Adrenal gland (tissue), 12 donors: ENCODE results near the gene SLC5A10. TPM values are rescaled to one million over a fixed set of nuclear protein-coding genes. Genes with fewer than 3 reads are reported as not detected.

ENCODE experiments used
- DNase-seq, 7 donors: peaks; one replicate each; pipeline ENCODE4 v3.0.0-alpha.2; 2019 to 2020
- H3K27ac ChIP-seq, 5 donors: fragments of 200-600 bp; sonication (generic) in 4 of 5; 1 replicate in 3 of 5; 2 replicates in 2 of 5; pipeline versions ENCODE4 v1.5.1 to v1.8.0; 2016 to 2020; ENCODE audit warnings: mild to moderate bottlenecking in 1 of 5
- H3K27me3 ChIP-seq: fragments of 200-600 bp; 2 replicates; pipeline ENCODE4 v1.8.0; 2021
- H3K36me3 ChIP-seq, 2 donors: fragments of 200-600 bp; replicated peaks in 1 of 2; 1 replicate in 1 of 2; 2 replicates in 1 of 2; pipeline versions ENCODE4 v1.5.1 to v1.8.0; 2018 to 2022
- H3K4me1 ChIP-seq, 2 donors: fragments of 200-600 bp; replicated peaks in 1 of 2; 1 replicate in 1 of 2; 2 replicates in 1 of 2; pipeline versions ENCODE4 v1.5.1 to v1.8.0; 2018 to 2021
- H3K4me3 ChIP-seq, 4 donors: fragments of 200-600 bp; sonication (generic) in 3 of 4; one replicate each; pipeline ENCODE4 v1.5.1; 2016 to 2018
- H3K9me3 ChIP-seq, 3 donors: fragments of 200-600 bp; sonication (generic) in 1 of 3; replicated peaks in 1 of 3; 1 replicate in 2 of 3; 2 replicates in 1 of 3; pipeline versions ENCODE4 v1.5.1 to v1.8.0; 2016 to 2021
- POLR2A ChIP-seq, 2 donors: fragments of 450-650 bp; IDR thresholded peaks; one replicate each; pipeline ENCODE4 v1.6.1; 2017; ENCODE audit warnings: antibody characterized with exemption in 2 of 2, mild to moderate bottlenecking in 2 of 2, moderate library complexity in 1 of 2
- WGBS, 4 donors: extraction: QIAGEN DNeasy Blood & Tissue Kit in 2 of 4; methylation state at CpG; one replicate each; pipeline versions ENCODE4 v1.1.5 to v1.1.7; 2013 to 2017; 5-methylcytosine and 5-hydroxymethylcytosine counted together
- intact Hi-C, 2 donors: fragments of 100-400 bp; cut with DNase I; formaldehyde crosslinking; loops; one replicate each; pipeline versions ENCODE4 v1.14.1 to v1.15.0; 2022 to 2023
- polyA plus RNA-seq, 3 donors: library from polyadenylated mRNA; stranded (reverse); fragments of 200-250 nt in 2 of 3; fragments of 350-450 nt in 1 of 3; fragmentation: Illumina TruSeq in 1 of 3; extraction: RNeasy Lipid Tissue Mini Kit (QIAGEN cat#74804) in 1 of 3; gene quantifications; one replicate each; pipeline ENCODE4 v1.2.3, GENCODE V29; 2013 to 2014
- total RNA-seq, 9 donors: library from RNA; depleted of rRNA in 4 of 9; stranded (reverse); fragments of >200 nt in 4 of 9; fragments of 120-200 nt in 1 of 9; fragmentation: NEBNext Ultra II Directional in 1 of 9; extraction: Animal tissue kit (Norgen Biotek cat#: 25700) in 1 of 9; gene quantifications; one replicate each; pipeline versions ENCODE4 v1.1.0 to v1.2.4, GENCODE V29; 2013 to 2023
- TF ChIP-seq, protein P1 (sequence below), 6 experiments: fragments of 450-650 bp in 4 of 6; fragments of 200-600 bp in 2 of 6; sonication (generic) in 1 of 6; IDR thresholded peaks; 1 replicate in 5 of 6; 2 replicates in 1 of 6; pipeline versions ENCODE4 v1.5.1 to v1.8.0; 2016 to 2021; ENCODE audit warnings: antibody characterized with exemption in 6 of 6, mild to moderate bottlenecking in 2 of 6, moderate library complexity in 1 of 6
- donor health status: healthy with polysubstance abuse.
- donor health status: Bipolar disorder and iron deficiency.
- donor health status: DM: yes; HTN: yes; CAD: no.
- donor health status: DM: no; HTN: no; CAD: no.
- donor health status: DM: no; HTN: no; CAD: no.
- donor health status: DM: yes; HTN: yes; CAD: no.

SLC5A10 gene
- total and polyA plus RNA-seq, 12 donors: 0.16 to 0.94 (median 0.22) TPM; not detected in 8

DNA sequence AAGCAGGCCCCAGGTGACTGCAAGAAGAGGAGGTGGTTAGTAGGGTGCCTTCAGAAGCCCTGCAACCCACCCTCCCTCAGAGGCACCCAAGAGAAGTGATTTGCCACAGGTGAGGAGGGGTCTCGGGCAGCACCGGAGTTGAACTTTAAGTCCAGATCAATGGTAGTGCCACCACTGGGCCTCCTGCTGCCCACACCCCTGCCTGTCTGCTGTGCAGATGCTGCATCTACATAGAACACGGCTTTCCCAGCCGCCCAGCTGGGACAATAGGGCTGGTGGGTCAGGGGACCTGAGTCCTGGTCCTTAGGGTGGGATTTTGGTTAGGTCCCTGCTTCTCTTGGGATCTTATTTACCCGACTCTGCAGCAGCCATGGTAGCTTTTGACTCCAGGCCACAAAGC, 70.2 kb downstream of the SLC5A10 start:
- H3K36me3 ChIP-seq: no peaks in the 10 kb centered on the region
- TF ChIP-seq POLR2A (IDR thresholded peaks at IDR 0.05): no peak
- TF ChIP-seq, protein P1, sequence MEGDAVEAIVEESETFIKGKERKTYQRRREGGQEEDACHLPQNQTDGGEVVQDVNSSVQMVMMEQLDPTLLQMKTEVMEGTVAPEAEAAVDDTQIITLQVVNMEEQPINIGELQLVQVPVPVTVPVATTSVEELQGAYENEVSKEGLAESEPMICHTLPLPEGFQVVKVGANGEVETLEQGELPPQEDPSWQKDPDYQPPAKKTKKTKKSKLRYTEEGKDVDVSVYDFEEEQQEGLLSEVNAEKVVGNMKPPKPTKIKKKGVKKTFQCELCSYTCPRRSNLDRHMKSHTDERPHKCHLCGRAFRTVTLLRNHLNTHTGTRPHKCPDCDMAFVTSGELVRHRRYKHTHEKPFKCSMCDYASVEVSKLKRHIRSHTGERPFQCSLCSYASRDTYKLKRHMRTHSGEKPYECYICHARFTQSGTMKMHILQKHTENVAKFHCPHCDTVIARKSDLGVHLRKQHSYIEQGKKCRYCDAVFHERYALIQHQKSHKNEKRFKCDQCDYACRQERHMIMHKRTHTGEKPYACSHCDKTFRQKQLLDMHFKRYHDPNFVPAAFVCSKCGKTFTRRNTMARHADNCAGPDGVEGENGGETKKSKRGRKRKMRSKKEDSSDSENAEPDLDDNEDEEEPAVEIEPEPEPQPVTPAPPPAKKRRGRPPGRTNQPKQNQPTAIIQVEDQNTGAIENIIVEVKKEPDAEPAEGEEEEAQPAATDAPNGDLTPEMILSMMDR (IDR thresholded peaks at IDR 0.05): no peak
- WGBS, 4 donors: 80 to 93% (median 86%) methylated on average over 2 to 5 of the region's 5 CpGs; no CpG with 5 or more reads in 1 of the 4 donors
- DNase-seq: no peak
- intact Hi-C loops: no loop called here
- no peaks in the 10 kb centered on the region for H3K4me1 ChIP-seq
- no peak overlapping the region for H3K4me3 ChIP-seq
- H3K27ac ChIP-seq: no peak overlapping the region
- H3K9me3 ChIP-seq: no peaks in the 10 kb centered on the region
- H3K27me3 ChIP-seq: no peaks in the 10 kb centered on the region

DNA sequence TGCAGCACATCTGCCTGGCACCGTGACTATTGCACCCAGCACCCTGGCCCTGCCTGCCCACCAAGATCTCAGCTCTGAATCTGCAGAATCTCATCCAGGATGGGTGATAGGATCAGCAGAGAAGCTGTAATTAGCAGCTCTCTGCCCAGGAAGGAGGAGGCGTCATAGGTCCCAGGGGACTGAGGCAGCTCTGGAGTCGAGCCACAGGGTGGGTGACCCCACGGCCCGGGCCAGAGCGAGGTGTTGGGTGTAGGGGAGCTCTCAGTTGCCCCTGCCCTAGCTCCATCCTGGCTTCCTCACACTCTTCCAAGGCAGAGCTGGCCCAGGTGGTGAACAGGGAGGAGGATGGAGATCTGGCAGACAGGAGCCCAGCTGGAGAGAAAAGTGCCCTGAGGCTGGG, 70.8 kb downstream of the SLC5A10 start:
- intact Hi-C loops: no loop called here
- no peaks in the 10 kb centered on the region for H3K4me1 ChIP-seq
- TF ChIP-seq, protein P1 (IDR thresholded peaks at IDR 0.05): no peak
- no peak for TF ChIP-seq POLR2A (IDR thresholded peaks at IDR 0.05)
- H3K36me3 ChIP-seq: no peaks in the 10 kb centered on the region
- H3K4me3 ChIP-seq: no peak overlapping the region
- 76 to 100% (median 82%) methylated on average over 2 to 6 of the region's 6 CpGs for WGBS, 4 donors
- no peaks in the 10 kb centered on the region for H3K27me3 ChIP-seq
- H3K27ac ChIP-seq: no peak overlapping the region
- no peak for DNase-seq
- no peaks in the 10 kb centered on the region for H3K9me3 ChIP-seq

DNA sequence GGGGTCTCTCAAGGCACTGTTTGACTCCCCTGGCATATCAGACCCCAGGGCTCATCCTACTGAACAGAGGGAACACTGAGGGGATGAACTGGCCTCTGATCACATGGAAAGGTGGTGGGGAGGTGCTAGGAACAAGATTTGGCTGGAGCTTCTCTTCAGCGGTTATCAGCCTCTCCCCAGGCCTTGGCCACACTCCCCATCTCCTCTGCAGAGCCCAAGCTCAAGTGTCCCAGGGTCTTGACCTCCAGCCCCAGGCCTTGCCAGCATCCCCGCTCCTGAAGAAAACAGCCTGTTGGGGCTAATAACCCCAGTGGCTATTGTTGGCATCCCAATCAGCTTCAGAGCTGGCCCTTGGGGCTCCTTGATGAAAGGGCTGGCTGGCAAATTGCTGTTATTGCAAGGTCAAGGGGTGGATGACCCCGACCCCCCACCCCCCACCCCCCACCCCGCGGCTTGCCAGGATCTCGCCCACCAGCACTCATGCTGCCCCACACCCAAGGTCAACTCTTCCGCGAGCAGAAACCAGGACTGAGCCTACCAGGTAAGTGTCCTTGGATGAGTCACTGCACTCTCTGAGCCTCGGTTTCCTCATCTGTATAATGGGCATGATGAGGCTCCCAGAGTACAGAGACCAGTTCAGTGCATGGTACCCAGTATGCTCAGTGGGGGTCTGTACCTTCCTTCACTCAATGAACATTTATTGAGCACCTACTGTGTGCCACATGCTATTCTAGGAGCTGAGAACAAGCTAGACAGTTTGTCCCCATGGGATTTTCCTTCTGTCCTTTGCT, 71.4 kb downstream of the SLC5A10 start:
- no peak for DNase-seq

More for the DNA sequence above, 71.4 kb downstream of the SLC5A10 start:
- H3K4me1 ChIP-seq: no peaks in the 10 kb centered on the region
- H3K27ac ChIP-seq: no peak overlapping the region
- intact Hi-C loops: no loop called here
- H3K27me3 ChIP-seq: no peaks in the 10 kb centered on the region
- no peak overlapping the region for H3K4me3 ChIP-seq
- 57 to 90% (median 64%) methylated on average over 2 to 9 of the region's 9 CpGs; no CpG with 5 or more reads in 1 of the 4 donors for WGBS, 4 donors
- H3K36me3 ChIP-seq: no peaks in the 10 kb centered on the region
- TF ChIP-seq, protein P1 (IDR thresholded peaks at IDR 0.05): no peak
- TF ChIP-seq POLR2A (IDR thresholded peaks at IDR 0.05): no peak
- no peaks in the 10 kb centered on the region for H3K9me3 ChIP-seq
